ENCODE results near the gene CIROP. TPM values are rescaled to one million over a fixed set of nuclear protein-coding genes. Genes with fewer than 3 reads are reported as not detected.
A peak's percentile ranks its signal among the peaks of the same experiment; 100 is the strongest.

CIROP gene
- total RNA-seq, 2 experiments from 2014 or later, result not detected

DNA sequence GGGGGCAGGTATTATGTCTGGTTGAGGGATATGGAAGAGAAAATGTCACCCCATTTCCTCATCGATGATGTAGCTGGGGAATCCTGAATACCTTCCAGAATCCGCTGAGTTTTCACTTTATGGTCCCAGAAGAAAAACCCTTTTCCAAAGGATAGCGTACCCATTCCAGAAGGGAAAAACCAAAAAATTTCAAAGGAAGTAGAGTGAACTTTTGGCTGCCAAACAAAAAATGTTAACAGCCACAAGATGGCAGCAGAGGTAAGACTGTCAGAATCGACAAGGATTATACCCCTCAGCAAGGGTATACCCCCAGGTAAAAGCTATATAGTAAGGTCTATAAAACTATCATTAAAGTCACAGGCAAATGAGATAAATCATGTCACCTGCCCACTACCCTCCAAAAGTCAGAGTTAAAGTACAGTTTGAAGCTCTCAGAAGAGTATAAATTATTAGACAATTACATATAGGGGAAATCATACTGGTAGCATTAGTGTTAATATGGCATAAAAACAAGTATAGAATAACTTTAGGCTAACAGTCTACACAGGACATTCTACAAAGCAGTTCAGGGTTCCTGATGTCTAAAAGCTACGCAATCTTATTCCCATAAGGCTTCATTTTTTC lies 27.9 kb downstream of the CIROP start:
- TF ChIP-seq, protein P1, sequence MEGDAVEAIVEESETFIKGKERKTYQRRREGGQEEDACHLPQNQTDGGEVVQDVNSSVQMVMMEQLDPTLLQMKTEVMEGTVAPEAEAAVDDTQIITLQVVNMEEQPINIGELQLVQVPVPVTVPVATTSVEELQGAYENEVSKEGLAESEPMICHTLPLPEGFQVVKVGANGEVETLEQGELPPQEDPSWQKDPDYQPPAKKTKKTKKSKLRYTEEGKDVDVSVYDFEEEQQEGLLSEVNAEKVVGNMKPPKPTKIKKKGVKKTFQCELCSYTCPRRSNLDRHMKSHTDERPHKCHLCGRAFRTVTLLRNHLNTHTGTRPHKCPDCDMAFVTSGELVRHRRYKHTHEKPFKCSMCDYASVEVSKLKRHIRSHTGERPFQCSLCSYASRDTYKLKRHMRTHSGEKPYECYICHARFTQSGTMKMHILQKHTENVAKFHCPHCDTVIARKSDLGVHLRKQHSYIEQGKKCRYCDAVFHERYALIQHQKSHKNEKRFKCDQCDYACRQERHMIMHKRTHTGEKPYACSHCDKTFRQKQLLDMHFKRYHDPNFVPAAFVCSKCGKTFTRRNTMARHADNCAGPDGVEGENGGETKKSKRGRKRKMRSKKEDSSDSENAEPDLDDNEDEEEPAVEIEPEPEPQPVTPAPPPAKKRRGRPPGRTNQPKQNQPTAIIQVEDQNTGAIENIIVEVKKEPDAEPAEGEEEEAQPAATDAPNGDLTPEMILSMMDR (IDR thresholded peaks at IDR 0.05), result peak; percentile 68
- H3K4me1 Mint-ChIP-seq (ENCODE audit: low read depth), result peaks cover 10% of the 10 kb centered on the region
- ChIA-PET CTCF (interaction anchor here (0.5 to 2.7 kb wide), 18 partner anchors 8 to 507 kb away, joined by 3 to 28 read pairs (median 4); partner anchors contain the start of genes ACIN1 and C14orf119), POLR2A (interaction anchor here (0.6 to 2.4 kb wide), 4 partner anchors 10 to 221 kb away, joined by 3 to 26 read pairs (median 4); partner anchors contain the start of genes ACIN1 and C14orf119)
- H3K9me3 Mint-ChIP-seq, result no peaks in the 10 kb centered on the region
- no peaks in the 10 kb centered on the region for H3K27me3 Mint-ChIP-seq
- peak overlapping the region; percentile 22 for H3K27ac Mint-ChIP-seq
- H3K4me1 ChIP-seq (ENCODE audit: insufficient read depth, low read length), result peaks cover 4% of the 10 kb centered on the region
- no peak overlapping the region for H3K4me3 Mint-ChIP-seq
- H3K36me3 ChIP-seq (ENCODE audit: insufficient read depth, low read length), result peaks cover 93% of the 10 kb centered on the region
- no peaks in the 10 kb centered on the region for H3K27me3 ChIP-seq (ENCODE audit: control insufficient read depth in 1 of 2, insufficient read depth in 2 of 2, low read length in 2 of 2)
- H3K4me3 ChIP-seq (ENCODE audit: low read length), result no peak overlapping the region
- peaks cover 93% of the 10 kb centered on the region for H3K36me3 Mint-ChIP-seq (ENCODE audit: low read depth)
- no peaks in the 10 kb centered on the region for H3K9me3 ChIP-seq (ENCODE audit: control insufficient read depth in 1 of 2, insufficient read depth in 1 of 2, low read length in 2 of 2)
- intact Hi-C loops (cut with DNase I, micrococcal nuclease), result loop anchor here (1.0 to 5.0 kb wide), 4 partner anchors 110 to 225 kb away; partner anchors contain the start of gene PPP1R3E (in 1 of the 2)
- ATAC-seq (ENCODE audit: poor library complexity) (peak; percentile 79), DNase-seq (peak in 4 of 14 experiments; percentile 38 to 72 (median 56))
- no peak overlapping the region for H3K27ac ChIP-seq (ENCODE audit: low read depth in 1 of 2, low read length in 2 of 2)

GRCh38 chr14:23074906-23075305 lies 29.9 kb downstream of the CIROP start:
- no peak overlapping the region for H3K4me3 Mint-ChIP-seq
- H3K9me3 Mint-ChIP-seq, result no peaks in the 10 kb centered on the region
- H3K36me3 ChIP-seq (ENCODE audit: insufficient read depth, low read length), result peaks cover 75% of the 10 kb centered on the region
- no peak overlapping the region for H3K27ac ChIP-seq (ENCODE audit: low read depth in 1 of 2, low read length in 2 of 2)
- H3K36me3 Mint-ChIP-seq (ENCODE audit: low read depth), result peaks cover 81% of the 10 kb centered on the region
- no peak overlapping the region for H3K4me3 ChIP-seq (ENCODE audit: low read length)
- intact Hi-C loops (cut with DNase I, micrococcal nuclease), result loop anchor here (5.0 kb wide), 3 partner anchors 37 to 227 kb away; partner anchors contain the start of gene PPP1R3E (in 1 of the 2)
- DNase-seq (no peak), ATAC-seq (ENCODE audit: poor library complexity) (no peak)
- CTCF ChIA-PET, result no interaction called here
- H3K27me3 Mint-ChIP-seq, result no peaks in the 10 kb centered on the region
- no peak overlapping the region for H3K27ac Mint-ChIP-seq
- POLR2A ChIA-PET, result interaction anchor here (0.6 to 1.0 kb wide), 3 partner anchors 11 to 547 kb away, joined by 3 read pairs; no protein-coding TSS in a partner anchor
- TF ChIP-seq, protein P1 (IDR thresholded peaks at IDR 0.05), result no peak
- no peaks in the 10 kb centered on the region for H3K27me3 ChIP-seq (ENCODE audit: control insufficient read depth in 1 of 2, insufficient read depth in 2 of 2, low read length in 2 of 2)
- no peaks in the 10 kb centered on the region for H3K9me3 ChIP-seq (ENCODE audit: control insufficient read depth in 1 of 2, insufficient read depth in 1 of 2, low read length in 2 of 2)
- peaks cover 30% of the 10 kb centered on the region for H3K4me1 Mint-ChIP-seq (ENCODE audit: low read depth)
- H3K4me1 ChIP-seq (ENCODE audit: insufficient read depth, low read length), result peaks cover 21% of the 10 kb centered on the region

DNA sequence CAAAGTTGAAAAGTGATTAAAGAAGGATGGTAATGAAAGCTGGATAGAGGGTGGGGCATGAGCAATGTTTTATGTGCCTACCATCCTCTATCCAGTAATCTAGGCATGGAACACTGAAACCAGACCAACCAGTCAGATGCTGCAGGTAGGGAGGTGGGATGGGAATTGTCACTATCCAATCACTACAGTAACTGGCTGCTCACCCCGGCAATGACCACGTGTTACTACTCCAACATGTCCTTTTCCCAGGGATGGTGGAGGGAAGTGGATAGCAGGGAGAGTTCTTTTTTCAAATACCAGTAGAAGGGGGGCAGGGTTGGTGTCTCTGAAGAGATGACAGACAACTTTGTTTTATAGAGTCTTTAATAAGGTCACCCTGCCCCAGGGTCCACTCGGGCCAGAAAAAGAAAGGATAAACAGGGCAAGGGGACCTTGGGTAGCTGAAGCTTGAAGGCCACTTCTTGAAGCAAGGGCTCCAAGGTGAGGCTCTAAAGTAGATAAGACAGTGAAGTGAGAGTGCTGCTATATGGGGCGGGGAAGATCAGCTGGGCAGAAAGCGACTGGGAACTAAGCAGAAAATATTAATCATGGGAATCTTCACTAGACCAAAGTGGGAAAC lies 32.8 kb downstream of the CIROP start:
- Mint-ChIP-seq H3K27me3 (no peaks in the 10 kb centered on the region), H3K4me3 (peak overlapping the region; percentile 93), H3K36me3 (ENCODE audit: low read depth) (peaks cover 66% of the 10 kb centered on the region), H3K27ac (peak overlapping the region; percentile 84), H3K4me1 (ENCODE audit: low read depth) (peaks cover 43% of the 10 kb centered on the region), H3K9me3 (no peaks in the 10 kb centered on the region)
- POLR2A ChIA-PET, result interaction anchor here (0.7 to 4.5 kb wide), 9 partner anchors 9 to 502 kb away, joined by 3 to 35 read pairs (median 5); partner anchors contain the start of genes ACIN1, C14orf119, HOMEZ and MRPL52
- Histone ChIP-seq H3K9me3 (ENCODE audit: control insufficient read depth in 1 of 2, insufficient read depth in 1 of 2, low read length in 2 of 2) (no peaks in the 10 kb centered on the region), H3K4me1 (ENCODE audit: insufficient read depth, low read length) (peaks cover 36% of the 10 kb centered on the region), H3K27ac (ENCODE audit: low read depth in 1 of 2, low read length in 2 of 2) (peak overlapping the region; percentile 66 to 70), H3K4me3 (ENCODE audit: low read length) (no peak overlapping the region), H3K27me3 (ENCODE audit: control insufficient read depth in 1 of 2, insufficient read depth in 2 of 2, low read length in 2 of 2) (no peaks in the 10 kb centered on the region), H3K36me3 (ENCODE audit: insufficient read depth, low read length) (peaks cover 69% of the 10 kb centered on the region)
- ATAC-seq (ENCODE audit: poor library complexity) (no peak), DNase-seq (no peak)
- CTCF ChIA-PET, result interaction anchor here (0.7 to 2.2 kb wide), 6 partner anchors 10 to 85 kb away, joined by 4 to 7 read pairs (median 6); partner anchors contain the start of genes ACIN1 and C14orf119
- TF ChIP-seq, protein P1 (IDR thresholded peaks at IDR 0.05), result no peak
- intact Hi-C loops (cut with DNase I, micrococcal nuclease), result loop anchor here (2.0 to 5.0 kb wide), 3 partner anchors 23 to 111 kb away; partner anchors contain the start of genes ACIN1 (in 1 of the 2), C14orf119 (in 1 of the 2) and SLC7A8 (in 1 of the 2)

Measured in CD4-positive, alpha-beta T cell (primary cell).